ENCODE data around the gene PFDN5.

Gene PFDN5

GRCh38 chr12:53345486-53346188 is 50.3 kb downstream of the PFDN5 start:
- DNase-seq (ENCODE audit: low read depth), result no peak
- H3K4me3 ChIP-seq (ENCODE audit: low read depth, low read length), result peak overlapping the region; percentile 68

DNA sequence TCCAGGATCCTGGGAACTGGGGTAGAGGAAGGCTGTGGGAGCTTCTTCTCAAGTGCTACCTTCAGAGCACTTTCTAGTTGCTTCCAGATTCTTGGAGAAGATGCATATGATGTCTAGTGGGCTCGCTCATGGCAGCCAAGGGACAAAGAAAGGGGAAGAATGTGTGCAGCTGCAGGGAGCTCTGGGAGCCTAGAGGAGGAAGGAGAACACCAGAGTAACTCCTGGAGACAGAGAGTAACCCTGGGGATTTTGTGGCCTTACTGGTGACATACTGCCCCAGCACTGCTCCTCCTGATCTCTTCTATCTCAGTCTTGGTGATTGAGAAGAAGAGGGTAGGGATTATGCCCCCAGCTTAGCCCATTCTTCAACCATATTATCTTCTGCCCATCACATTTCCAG is 51.1 kb downstream of the PFDN5 start:
- no peak for DNase-seq (ENCODE audit: low read depth)
- H3K4me3 ChIP-seq (ENCODE audit: low read depth, low read length), result no peak overlapping the region

- DNase-seq (ENCODE audit: low read depth), result no peak
- no peak overlapping the region for H3K4me3 ChIP-seq (ENCODE audit: low read depth, low read length)
Measured at GRCh38 chr12:53347905-53348304, 52.6 kb downstream of the PFDN5 start.

Data from skeletal muscle cell (primary cell).